HCT116 (cell line): ENCODE measurements around the gene SIGLEC7. TPM values are rescaled to one million over a fixed set of nuclear protein-coding genes. Genes with fewer than 3 reads are reported as not detected.

Experiments
- ATAC-seq: fragments of 200-7000 bp; cut with Tn5 transposase; 2 replicates; pipeline ENCODE4 v1.9.1; 2020; ENCODE audit warnings: mild to moderate bottlenecking, moderate library complexity
- BruUV-seq: library from RNA; stranded (reverse); fragments of 400-500 nt; replicated peaks from 2 replicates; lab custom pipeline; 2021; lab: Mats Ljungman, UMichigan
- CTCF ChIA-PET: fragments of 300-600 bp; sonication (Branson Sonifier 250); formaldehyde crosslinking; loops from one replicate; lab custom pipeline; 2021; ENCODE audit warnings: antibody characterized with exemption; lab: Charles Lee
- POLR2A ChIA-PET: fragments of 300-600, 350-600 bp; sonication (Branson Sonifier 250); formaldehyde crosslinking; loops from one replicate; lab custom pipeline; 2021; ENCODE audit warnings: antibody characterized with exemption; lab: Charles Lee
- RAD21 ChIA-PET, 2 experiments: fragments of 300-600 bp; sonication (Branson Sonifier 250); formaldehyde crosslinking; loops; one replicate each; lab custom pipeline; 2023; ENCODE audit warnings: low total read pairs in 2 of 2; ENCODE audit not compliant: uncharacterized antibody in 2 of 2, unreplicated experiment in 2 of 2, low non-redundant PET in 1 of 2; lab: Charles Lee
- DNase-seq: peaks from one replicate; pipeline ENCODE4 v3.0.0-alpha.2; 2010; ENCODE audit warnings: low read depth, low spot score
- H2AFZ ChIP-seq: fragments of 200-600 bp; shearing (Covaris generic), sonication (generic); 2 replicates; pipeline ENCODE4 v1.6.1; 2017; ENCODE audit warnings: low read depth, mixed run types, mixed read lengths, antibody characterized with exemption, low read length; ENCODE audit not compliant: poor library complexity, severe bottlenecking
- H3K27ac ChIP-seq: 2 replicates; pipeline ENCODE4 v1.5.1; 2012; ENCODE audit warnings: low read depth, low read length
- H3K27me3 ChIP-seq: fragments of 200-600 bp; sonication (generic); 2 replicates; pipeline ENCODE4 v1.6.1; 2016; ENCODE audit warnings: mixed run types, low read length, mixed read lengths; ENCODE audit not compliant: insufficient read depth
- H3K36me3 ChIP-seq, 2 experiments: fragments of 200-500 bp in 1 of 2; fragments of 200-600 bp in 1 of 2; sonication (Bioruptor generic) in 1 of 2; sonication (generic) in 1 of 2; 2 replicates each; pipeline versions ENCODE4 v1.5.1 to v1.6.1; 2014 to 2016; ENCODE audit warnings: low read length in 2 of 2, inconsistent platforms in 1 of 2, mixed read lengths in 1 of 2, mixed run types in 1 of 2; ENCODE audit not compliant: insufficient read depth in 2 of 2, control insufficient read depth in 1 of 2
- H3K4me1 ChIP-seq, 2 experiments: fragments of 200-600 bp in 1 of 2; sonication (generic) in 1 of 2; 2 replicates each; pipeline versions ENCODE4 v1.5.1 to v1.6.1; 2012 to 2017; ENCODE audit warnings: low read length in 2 of 2, inconsistent platforms in 1 of 2, mild to moderate bottlenecking in 1 of 2, mixed read lengths in 1 of 2, mixed run types in 1 of 2, moderate library complexity in 1 of 2; ENCODE audit not compliant: insufficient read depth in 2 of 2, control insufficient read depth in 1 of 2
- H3K4me2 ChIP-seq: fragments of 200-600 bp; sonication (generic); 2 replicates; pipeline ENCODE4 v1.6.1; 2017; ENCODE audit warnings: mixed run types, low read length, mixed read lengths
- H3K4me3 ChIP-seq, 2 experiments: fragments of 200-600 bp in 1 of 2; sonication (generic) in 1 of 2; replicated peaks in 1 of 2; 2 replicates each; pipeline ENCODE4 v1.5.1; 2011 to 2016; ENCODE audit warnings: low read length in 2 of 2, control low read depth in 1 of 2, low read depth in 1 of 2, mild to moderate bottlenecking in 1 of 2, mixed read lengths in 1 of 2, mixed run types in 1 of 2
- H3K79me2 ChIP-seq: fragments of 200-600 bp; sonication (generic); 2 replicates; pipeline ENCODE4 v1.6.1; 2017; ENCODE audit warnings: mild to moderate bottlenecking, mixed run types, low read length, moderate library complexity, mixed read lengths; ENCODE audit not compliant: insufficient read depth
- H3K9ac ChIP-seq: fragments of 200-600 bp; sonication (generic); 2 replicates; pipeline ENCODE4 v1.6.1; 2016; ENCODE audit warnings: low read length, mixed read lengths
- H3K9me2 ChIP-seq: fragments of 200-600 bp; sonication (generic), shearing (Covaris generic); 2 replicates; pipeline ENCODE4 v1.6.1; 2017; ENCODE audit warnings: mixed run types, mild to moderate bottlenecking, moderate library complexity; ENCODE audit not compliant: insufficient read depth
- H3K9me3 ChIP-seq, 2 experiments: fragments of 200-500 bp in 1 of 2; fragments of 200-600 bp in 1 of 2; sonication (Bioruptor generic) in 1 of 2; sonication (generic) in 1 of 2; 2 replicates each; pipeline ENCODE4 v1.6.1; 2014 to 2017; ENCODE audit warnings: low read length in 2 of 2, mixed read lengths in 2 of 2, inconsistent platforms in 1 of 2, low read depth in 1 of 2, mild to moderate bottlenecking in 1 of 2, mixed run types in 1 of 2, moderate library complexity in 1 of 2; ENCODE audit not compliant: control insufficient read depth in 1 of 2, insufficient read depth in 1 of 2
- H4K20me1 ChIP-seq: fragments of 200-600 bp; sonication (generic), shearing (Covaris generic); 2 replicates; pipeline ENCODE4 v1.6.1; 2017; ENCODE audit warnings: mixed run types, mild to moderate bottlenecking, moderate library complexity; ENCODE audit not compliant: insufficient read depth
- CBX3 ChIP-seq: IDR thresholded peaks from 2 replicates; pipeline ENCODE4 v1.6.1; 2012; ENCODE audit warnings: low read depth
- CEBPB ChIP-seq: IDR thresholded peaks from 2 replicates; pipeline ENCODE4 v1.6.1; 2012; ENCODE audit warnings: low read depth
- EGR1 ChIP-seq: IDR thresholded peaks from 2 replicates; pipeline ENCODE4 v1.6.1; 2012; ENCODE audit warnings: low read depth
- ELF1 ChIP-seq: IDR thresholded peaks from 2 replicates; pipeline ENCODE4 v1.6.1; 2012; ENCODE audit warnings: low read depth, borderline replicate concordance
- EZH2 ChIP-seq: fragments of 200-600 bp; sonication (generic); IDR thresholded peaks from 2 replicates; pipeline ENCODE4 v1.6.1; 2017; ENCODE audit warnings: antibody characterized with exemption, mixed run types
- EZH2phosphoT487 ChIP-seq: fragments of 200-600 bp; IDR thresholded peaks from 2 replicates; pipeline ENCODE4 v1.6.1; 2018; ENCODE audit warnings: antibody characterized with exemption, borderline replicate concordance
- FOSL1 ChIP-seq: IDR thresholded peaks from 2 replicates; pipeline ENCODE4 v1.6.1; 2012; ENCODE audit warnings: low read depth
- JUND ChIP-seq: IDR thresholded peaks from 2 replicates; pipeline ENCODE4 v1.6.1; 2012
- POLR2A ChIP-seq: IDR thresholded peaks from 2 replicates; pipeline ENCODE4 v1.7.0; 2011; ENCODE audit warnings: borderline replicate concordance; ENCODE audit not compliant: insufficient read depth, insufficient read length; ENCODE audit errors: extremely low read depth
- RAD21 ChIP-seq: IDR thresholded peaks from 2 replicates; pipeline ENCODE4 v1.6.1; 2012; ENCODE audit warnings: low read depth, mild to moderate bottlenecking
- SIN3A ChIP-seq: IDR thresholded peaks from 2 replicates; pipeline ENCODE4 v1.6.1; 2012; ENCODE audit warnings: low read depth
- SP1 ChIP-seq: IDR thresholded peaks from 2 replicates; pipeline ENCODE4 v1.6.1; 2012; ENCODE audit warnings: low read depth
- SRF ChIP-seq: IDR thresholded peaks from 2 replicates; pipeline ENCODE4 v1.6.1; 2012; ENCODE audit warnings: low read depth
- TCF7L2 ChIP-seq: IDR thresholded peaks from 2 replicates; pipeline ENCODE4 v1.7.0; 2011; ENCODE audit warnings: borderline replicate concordance, inconsistent platforms; ENCODE audit not compliant: insufficient read depth, insufficient read length; ENCODE audit errors: extremely low read depth
- ZFX ChIP-seq: fragments of 450-650 bp; IDR thresholded peaks from 2 replicates; pipeline ENCODE4 v1.6.1; 2017
- ZNF274 ChIP-seq: fragments of 200-500 bp; sonication (Bioruptor generic); IDR thresholded peaks from 2 replicates; pipeline ENCODE4 v1.6.1; 2014; ENCODE audit warnings: mild to moderate bottlenecking, low read depth, low read length, inconsistent platforms
- intact Hi-C: fragments of 100-400 bp; cut with micrococcal nuclease; formaldehyde crosslinking; loops from 2 replicates; pipeline ENCODE4 v1.10.0; 2022
- total RNA-seq: library from RNA; stranded (reverse); gene quantifications from one replicate; pipeline ENCODE4 v1.2.1, GENCODE V29; 2021; ENCODE audit not compliant: unreplicated experiment
- TF ChIP-seq, protein P1 (sequence below): IDR thresholded peaks from 2 replicates; pipeline ENCODE4 v1.6.1; 2012
- TF ChIP-seq, protein P2 (sequence below): IDR thresholded peaks from 2 replicates; pipeline ENCODE4 v1.6.1; 2012; ENCODE audit warnings: low read depth
- TF ChIP-seq, protein P3 (sequence below): IDR thresholded peaks from 2 replicates; pipeline ENCODE4 v1.6.1; 2012
- TF ChIP-seq, protein P4 (sequence below): IDR thresholded peaks from 2 replicates; pipeline ENCODE4 v1.6.1; 2011; ENCODE audit warnings: mild to moderate bottlenecking, low read length, moderate library complexity; ENCODE audit not compliant: insufficient replicate concordance; ENCODE audit errors: extremely low read depth

Gene SIGLEC7
- total RNA-seq, 1 experiment from 2014 or later: not detected

DNA sequence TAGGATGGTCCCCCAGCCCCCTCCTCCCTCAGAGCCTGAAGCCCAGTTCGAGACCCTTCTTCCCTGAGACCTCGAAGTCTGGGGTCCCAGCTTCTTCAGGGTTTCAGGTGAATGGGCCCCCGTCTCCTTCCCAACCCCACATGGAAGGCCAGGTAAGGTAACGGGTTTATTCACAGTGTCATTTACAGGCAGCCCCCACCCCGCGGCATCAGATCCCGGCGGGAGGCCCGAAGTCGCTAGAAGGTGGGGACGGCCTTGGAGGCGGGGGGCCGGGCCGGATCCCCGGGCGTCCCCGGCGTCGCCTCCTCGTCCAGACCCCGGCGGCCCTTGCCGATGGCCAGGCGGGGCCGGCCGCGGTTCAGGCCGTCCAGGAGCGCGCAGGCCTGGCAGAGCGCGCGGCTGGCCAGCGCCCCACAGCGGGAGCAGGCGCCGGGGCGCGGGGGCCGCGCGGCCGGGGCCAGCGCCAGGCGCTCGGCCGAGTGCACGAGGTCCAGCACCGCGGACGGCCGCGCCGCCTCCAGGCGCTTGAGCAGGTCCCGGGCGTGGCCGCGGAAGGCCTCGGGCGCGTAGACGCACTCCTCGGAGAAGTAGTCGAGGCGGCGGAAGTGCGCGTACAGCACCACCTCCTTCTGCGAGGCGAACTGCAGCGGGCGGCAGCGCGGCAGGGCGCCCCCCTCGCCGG lies 43.6 kb upstream of the SIGLEC7 start:
- POLR2A ChIA-PET: no interaction called here
- DNase-seq (no peak), ATAC-seq (no peak)
- H4K20me1 ChIP-seq: no peaks in the 10 kb centered on the region
- CTCF ChIA-PET: no interaction called here
- peaks cover 6 to 12% of the 10 kb centered on the region in 2 experiments; a peak in 2 of 4 replicates for H3K36me3 ChIP-seq
- no TSS peak for BruUV-seq
- RAD21 ChIA-PET: no interaction called here
- no peak overlapping the region for H2AFZ ChIP-seq
- H3K4me3 ChIP-seq: no peak overlapping the region
- no peaks in the 10 kb centered on the region for H3K9me3 ChIP-seq
- intact Hi-C loops: loop anchor here (5.0 to 10.0 kb wide), 2 partner anchors 191 to 734 kb away; partner anchors contain the start of gene NAPSA
- H3K4me2 ChIP-seq: no peak overlapping the region
- H3K27me3 ChIP-seq: no peaks in the 10 kb centered on the region
- peaks cover 9% of the 10 kb centered on the region; the same call in 1 of the 2 replicates for H3K79me2 ChIP-seq
- H3K27ac ChIP-seq: no peak overlapping the region
- no peak overlapping the region for H3K9ac ChIP-seq
- no peak for TF ChIP-seq ZNF274
- TF ChIP-seq SRF: no peak
- TF ChIP-seq, protein P1, sequence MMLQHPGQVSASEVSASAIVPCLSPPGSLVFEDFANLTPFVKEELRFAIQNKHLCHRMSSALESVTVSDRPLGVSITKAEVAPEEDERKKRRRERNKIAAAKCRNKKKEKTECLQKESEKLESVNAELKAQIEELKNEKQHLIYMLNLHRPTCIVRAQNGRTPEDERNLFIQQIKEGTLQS: no peak
- TF ChIP-seq SIN3A: no peak
- no peak for TF ChIP-seq RAD21
- no peak for TF ChIP-seq JUND
- no peak for TF ChIP-seq ZFX
- no peak for TF ChIP-seq CBX3
- TF ChIP-seq, protein P2, sequence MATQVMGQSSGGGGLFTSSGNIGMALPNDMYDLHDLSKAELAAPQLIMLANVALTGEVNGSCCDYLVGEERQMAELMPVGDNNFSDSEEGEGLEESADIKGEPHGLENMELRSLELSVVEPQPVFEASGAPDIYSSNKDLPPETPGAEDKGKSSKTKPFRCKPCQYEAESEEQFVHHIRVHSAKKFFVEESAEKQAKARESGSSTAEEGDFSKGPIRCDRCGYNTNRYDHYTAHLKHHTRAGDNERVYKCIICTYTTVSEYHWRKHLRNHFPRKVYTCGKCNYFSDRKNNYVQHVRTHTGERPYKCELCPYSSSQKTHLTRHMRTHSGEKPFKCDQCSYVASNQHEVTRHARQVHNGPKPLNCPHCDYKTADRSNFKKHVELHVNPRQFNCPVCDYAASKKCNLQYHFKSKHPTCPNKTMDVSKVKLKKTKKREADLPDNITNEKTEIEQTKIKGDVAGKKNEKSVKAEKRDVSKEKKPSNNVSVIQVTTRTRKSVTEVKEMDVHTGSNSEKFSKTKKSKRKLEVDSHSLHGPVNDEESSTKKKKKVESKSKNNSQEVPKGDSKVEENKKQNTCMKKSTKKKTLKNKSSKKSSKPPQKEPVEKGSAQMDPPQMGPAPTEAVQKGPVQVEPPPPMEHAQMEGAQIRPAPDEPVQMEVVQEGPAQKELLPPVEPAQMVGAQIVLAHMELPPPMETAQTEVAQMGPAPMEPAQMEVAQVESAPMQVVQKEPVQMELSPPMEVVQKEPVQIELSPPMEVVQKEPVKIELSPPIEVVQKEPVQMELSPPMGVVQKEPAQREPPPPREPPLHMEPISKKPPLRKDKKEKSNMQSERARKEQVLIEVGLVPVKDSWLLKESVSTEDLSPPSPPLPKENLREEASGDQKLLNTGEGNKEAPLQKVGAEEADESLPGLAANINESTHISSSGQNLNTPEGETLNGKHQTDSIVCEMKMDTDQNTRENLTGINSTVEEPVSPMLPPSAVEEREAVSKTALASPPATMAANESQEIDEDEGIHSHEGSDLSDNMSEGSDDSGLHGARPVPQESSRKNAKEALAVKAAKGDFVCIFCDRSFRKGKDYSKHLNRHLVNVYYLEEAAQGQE: no peak
- TF ChIP-seq CEBPB: no peak
- no peak for TF ChIP-seq ELF1
- TF ChIP-seq SP1: no peak
- TF ChIP-seq POLR2A: no peak
- TF ChIP-seq, protein P3, sequence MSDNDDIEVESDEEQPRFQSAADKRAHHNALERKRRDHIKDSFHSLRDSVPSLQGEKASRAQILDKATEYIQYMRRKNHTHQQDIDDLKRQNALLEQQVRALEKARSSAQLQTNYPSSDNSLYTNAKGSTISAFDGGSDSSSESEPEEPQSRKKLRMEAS: no peak
- TF ChIP-seq EZH2phosphoT487: no peak
- TF ChIP-seq TCF7L2: no peak
- TF ChIP-seq, protein P4, sequence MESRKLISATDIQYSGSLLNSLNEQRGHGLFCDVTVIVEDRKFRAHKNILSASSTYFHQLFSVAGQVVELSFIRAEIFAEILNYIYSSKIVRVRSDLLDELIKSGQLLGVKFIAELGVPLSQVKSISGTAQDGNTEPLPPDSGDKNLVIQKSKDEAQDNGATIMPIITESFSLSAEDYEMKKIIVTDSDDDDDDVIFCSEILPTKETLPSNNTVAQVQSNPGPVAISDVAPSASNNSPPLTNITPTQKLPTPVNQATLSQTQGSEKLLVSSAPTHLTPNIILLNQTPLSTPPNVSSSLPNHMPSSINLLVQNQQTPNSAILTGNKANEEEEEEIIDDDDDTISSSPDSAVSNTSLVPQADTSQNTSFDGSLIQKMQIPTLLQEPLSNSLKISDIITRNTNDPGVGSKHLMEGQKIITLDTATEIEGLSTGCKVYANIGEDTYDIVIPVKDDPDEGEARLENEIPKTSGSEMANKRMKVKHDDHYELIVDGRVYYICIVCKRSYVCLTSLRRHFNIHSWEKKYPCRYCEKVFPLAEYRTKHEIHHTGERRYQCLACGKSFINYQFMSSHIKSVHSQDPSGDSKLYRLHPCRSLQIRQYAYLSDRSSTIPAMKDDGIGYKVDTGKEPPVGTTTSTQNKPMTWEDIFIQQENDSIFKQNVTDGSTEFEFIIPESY: no peak
- TF ChIP-seq EZH2: no peak
- TF ChIP-seq FOSL1: no peak
- no peak for TF ChIP-seq EGR1
- no peaks in the 10 kb centered on the region for H3K9me2 ChIP-seq
- H3K4me1 ChIP-seq: peaks cover 0 to 6% of the 10 kb centered on the region in 2 experiments; a peak in 1 of 4 replicates
